ENCODE measurements around the gene PTGES3L.

- TF ChIP-seq CTCF (IDR thresholded peaks at IDR 0.05; ENCODE audit: low read length) (no peak), EZH2 (optimal IDR thresholded peaks at IDR 0.05; ENCODE audit: low read depth, low read length) (no peak)
Observed at GRCh38 chr17:42953669-42954068, 26.2 kb downstream of the PTGES3L start.
